ENCODE results near the gene ZNF341.

DNA sequence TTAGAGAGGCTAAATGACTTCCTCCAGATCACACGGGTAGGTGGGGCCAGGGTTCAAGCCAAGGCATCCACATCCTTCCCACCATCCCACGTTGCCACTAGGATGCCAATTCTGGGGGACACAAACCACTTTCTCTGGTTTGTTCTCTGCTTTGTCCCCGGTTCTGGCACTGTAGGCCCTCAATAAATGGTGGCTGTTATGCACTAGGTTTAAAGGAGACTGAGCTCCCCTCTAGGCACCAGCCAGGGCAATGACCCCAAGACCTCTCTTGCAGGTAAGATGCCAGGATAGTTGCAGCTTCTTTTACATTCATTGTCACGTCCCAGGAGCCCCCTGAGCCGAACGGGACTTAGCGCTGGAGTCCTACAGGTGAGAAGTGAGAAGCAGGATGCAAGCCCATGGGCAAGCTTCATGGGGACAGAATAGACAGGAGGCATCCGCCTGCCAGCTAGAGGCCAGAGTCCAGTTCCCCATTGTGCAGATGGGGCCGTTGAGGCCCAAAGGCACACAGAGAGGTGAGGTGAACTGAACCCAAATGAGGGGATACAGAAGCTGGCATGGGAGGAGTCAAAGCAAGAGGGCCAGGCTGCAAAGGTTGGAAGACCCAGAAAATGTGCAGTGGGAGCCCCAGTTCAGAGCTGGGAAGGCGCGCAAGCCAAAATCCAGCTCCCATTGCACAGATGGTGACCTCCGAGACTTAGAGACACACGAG is 12.4 kb upstream of the ZNF341 start:
- TF ChIP-seq POLR2A (IDR thresholded peaks at IDR 0.05) (no peak), EP300 (IDR thresholded peaks at IDR 0.05) (no peak)
- TF ChIP-seq, protein P1, sequence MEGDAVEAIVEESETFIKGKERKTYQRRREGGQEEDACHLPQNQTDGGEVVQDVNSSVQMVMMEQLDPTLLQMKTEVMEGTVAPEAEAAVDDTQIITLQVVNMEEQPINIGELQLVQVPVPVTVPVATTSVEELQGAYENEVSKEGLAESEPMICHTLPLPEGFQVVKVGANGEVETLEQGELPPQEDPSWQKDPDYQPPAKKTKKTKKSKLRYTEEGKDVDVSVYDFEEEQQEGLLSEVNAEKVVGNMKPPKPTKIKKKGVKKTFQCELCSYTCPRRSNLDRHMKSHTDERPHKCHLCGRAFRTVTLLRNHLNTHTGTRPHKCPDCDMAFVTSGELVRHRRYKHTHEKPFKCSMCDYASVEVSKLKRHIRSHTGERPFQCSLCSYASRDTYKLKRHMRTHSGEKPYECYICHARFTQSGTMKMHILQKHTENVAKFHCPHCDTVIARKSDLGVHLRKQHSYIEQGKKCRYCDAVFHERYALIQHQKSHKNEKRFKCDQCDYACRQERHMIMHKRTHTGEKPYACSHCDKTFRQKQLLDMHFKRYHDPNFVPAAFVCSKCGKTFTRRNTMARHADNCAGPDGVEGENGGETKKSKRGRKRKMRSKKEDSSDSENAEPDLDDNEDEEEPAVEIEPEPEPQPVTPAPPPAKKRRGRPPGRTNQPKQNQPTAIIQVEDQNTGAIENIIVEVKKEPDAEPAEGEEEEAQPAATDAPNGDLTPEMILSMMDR (IDR thresholded peaks at IDR 0.05) = no peak
